DMS79 (cell line): Measurements from ENCODE around the gene LLGL2.
"Not testable (repeated sequence)": the region's sequence is repeated elsewhere in the genome, so short reads cannot be mapped to it uniquely, and the experiment has no call there.

Source experiments
- DNase-seq: peaks from one replicate; lab custom pipeline; 2025; lab: John Stamatoyannopoulos, UW

The LLGL2 gene

GRCh38 chr17:75507733-75508719 lies 17.5 kb upstream of the LLGL2 start:
- no peak for DNase-seq

DNA sequence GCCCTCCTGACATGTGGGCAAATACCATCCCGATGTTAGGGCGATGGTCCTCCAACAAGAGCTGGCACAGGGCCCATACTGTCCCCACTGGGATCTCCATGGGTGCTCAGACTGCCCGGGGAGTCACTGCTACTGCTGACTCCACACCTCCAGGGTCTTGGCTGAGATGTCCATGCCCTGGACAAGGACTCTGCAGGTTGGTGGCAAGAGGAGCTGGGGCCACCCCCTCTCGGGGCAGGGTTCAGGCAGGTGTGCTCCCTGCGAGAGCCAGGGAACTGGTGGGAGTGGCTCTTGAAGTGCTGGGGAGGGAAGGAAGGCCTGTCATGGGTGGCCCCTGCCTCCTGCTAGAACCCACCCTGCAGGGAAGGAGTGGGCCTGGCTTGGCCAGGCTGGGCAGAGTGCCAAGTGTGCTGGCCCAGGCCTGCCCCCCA lies 16.6 kb upstream of the LLGL2 start:
- no peak for DNase-seq

DNA sequence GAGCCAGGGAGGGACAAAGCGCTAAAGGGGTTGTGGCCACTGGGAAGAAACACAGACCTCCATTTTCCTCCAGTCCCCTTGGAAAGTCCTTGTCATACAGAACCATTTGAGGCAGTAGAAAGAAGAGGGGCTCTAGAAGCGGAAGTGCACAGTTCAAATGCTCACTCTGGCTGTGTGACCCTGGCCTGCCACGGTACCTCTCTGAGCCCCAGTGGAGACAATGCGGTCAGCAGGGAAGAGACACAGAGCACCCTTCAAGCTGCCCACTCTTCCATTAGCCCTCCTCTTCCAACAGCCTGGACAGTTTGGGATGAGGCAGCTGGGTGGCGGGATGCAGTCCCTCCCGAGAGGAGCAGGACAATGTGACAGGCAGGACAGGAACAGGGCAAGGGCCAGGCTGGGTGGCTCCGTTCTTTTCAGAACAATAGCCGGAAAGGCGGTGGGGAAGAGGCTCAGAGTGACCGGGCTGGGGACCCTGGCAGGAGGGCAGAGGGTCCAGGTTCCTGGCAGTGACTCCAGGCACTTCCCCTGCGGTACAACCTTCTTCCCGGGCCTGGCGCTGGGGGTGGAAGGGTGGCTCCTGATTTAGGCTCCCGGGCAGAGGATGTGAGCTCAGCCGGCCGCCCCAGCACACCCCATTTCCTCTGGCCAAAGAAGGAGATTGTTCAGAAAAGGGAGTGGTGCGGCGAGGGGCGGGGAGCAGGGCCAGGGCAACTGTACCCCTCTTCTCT lies 15.8 kb upstream of the LLGL2 start:
- no peak for DNase-seq

- no peak for DNase-seq
Measured at GRCh38 chr17:75511270-75511609, 14.3 kb upstream of the LLGL2 start.

- no peak for DNase-seq
Measured at GRCh38 chr17:75511610-75512575, 13.6 kb upstream of the LLGL2 start.

DNA sequence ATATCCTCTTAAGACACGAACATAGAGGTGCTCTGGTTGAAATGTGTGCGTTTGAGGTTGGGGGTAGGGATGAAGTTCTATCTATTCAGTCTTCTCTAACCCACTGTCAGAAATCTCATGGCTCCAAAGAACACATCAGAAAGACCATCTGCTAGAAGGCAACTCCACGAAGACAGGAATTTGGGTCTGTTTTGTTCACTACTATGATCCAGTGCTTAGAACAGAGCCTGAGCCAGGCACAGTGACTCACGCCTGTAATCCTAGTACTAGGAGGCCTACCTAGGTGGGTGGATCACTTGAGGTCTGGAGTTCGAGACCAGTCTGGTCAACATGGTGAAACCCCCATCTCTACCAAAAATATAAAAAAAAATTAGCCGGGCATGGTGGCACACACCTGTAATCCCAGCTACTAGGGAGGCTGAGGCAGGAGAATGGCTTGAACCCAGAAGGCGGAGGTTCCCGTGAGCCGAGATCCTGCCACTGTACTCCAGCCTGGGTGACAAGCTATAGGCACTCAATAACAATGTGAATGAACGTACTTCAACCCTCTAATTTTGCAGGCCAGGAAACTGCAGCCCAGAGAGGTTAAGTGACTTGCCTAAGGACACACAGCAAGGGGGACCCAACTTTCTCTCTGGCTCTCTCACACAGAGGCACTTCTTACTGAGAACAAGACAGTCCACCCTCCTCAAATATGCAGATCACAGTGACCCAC lies 12.4 kb upstream of the LLGL2 start:
- DNase-seq: no peak

- no peak for DNase-seq
Measured at GRCh38 chr17:75513641-75514000, 11.9 kb upstream of the LLGL2 start.

GRCh38 chr17:75514299-75514918 lies 11.1 kb upstream of the LLGL2 start:
- DNase-seq: no peak

GRCh38 chr17:75514919-75515495 lies 10.5 kb upstream of the LLGL2 start:
- no peak for DNase-seq

DNA sequence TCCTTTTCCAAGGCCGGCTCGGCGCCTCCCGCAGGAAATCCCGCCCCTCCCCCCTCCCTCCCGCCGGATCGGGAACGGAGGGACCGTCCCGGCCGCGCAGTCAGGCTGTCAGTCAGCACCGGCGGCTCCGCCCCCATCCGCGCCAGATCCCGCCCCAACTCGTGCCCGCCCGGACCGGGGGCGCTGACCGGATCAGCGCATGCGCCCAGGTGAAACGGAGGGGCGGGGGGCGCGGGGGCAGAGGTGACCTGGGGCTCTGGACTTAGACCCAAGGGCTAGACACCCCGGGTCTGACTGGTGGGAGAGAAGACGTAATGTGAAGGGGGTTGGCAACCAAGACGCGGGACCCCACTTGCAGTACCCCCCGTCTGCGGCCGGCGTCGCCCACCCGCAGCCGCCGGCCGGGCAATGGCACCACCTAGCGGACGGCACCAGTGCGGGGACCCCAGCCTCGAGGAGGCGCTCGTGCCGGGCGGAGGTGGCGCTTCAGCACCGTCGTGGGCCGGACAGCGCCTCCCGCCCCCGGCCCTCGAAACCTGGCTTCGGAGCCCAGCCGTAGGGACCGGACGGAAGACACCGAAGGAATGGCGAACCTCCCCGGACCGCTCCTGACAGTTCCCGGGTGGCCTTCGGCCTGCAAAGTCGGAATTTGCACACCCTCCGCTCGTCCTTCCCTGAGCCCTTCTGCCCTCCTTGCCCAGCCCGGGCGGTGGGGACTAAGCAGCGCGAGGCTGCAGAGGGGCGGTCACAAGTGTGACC lies 9.8 kb upstream of the LLGL2 start, which contains the start of gene CASKIN2:
TSS of gene CASKIN2 (minus strand) at position 42 of the 759 bp plus-strand sequence. CDS start 1,733 bp downstream, outside the sequence.
- DNase-seq: peak; percentile 36

DNA sequence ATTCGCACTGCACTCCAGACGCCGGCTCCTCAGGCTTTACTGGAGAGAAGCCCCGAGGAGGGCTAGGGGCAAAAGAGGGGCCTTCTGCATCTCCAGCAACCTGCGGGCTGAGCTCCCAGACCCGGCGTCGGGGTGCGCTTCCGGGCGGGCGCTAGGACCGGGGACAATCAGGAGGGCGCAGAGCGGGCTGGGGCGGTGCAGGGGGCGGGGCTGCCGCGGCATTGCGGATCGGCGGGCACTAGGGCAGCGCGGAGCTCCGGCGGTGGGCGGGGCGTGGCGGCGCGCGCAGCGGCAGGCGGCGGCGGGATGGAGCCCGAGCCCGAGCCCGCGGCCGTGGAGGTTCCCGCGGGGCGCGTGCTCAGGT lies 9.3 kb upstream of the LLGL2 start, which contains the start of gene TSEN54:
TSS of gene TSEN54 (plus strand) at position 274 of the 364 bp plus-strand sequence. CDS start at position 307, 33 bp downstream.
- peak; percentile 49 for DNase-seq

- DNase-seq: no peak
Measured at GRCh38 chr17:75516619-75517296, 8.7 kb upstream of the LLGL2 start.

DNA sequence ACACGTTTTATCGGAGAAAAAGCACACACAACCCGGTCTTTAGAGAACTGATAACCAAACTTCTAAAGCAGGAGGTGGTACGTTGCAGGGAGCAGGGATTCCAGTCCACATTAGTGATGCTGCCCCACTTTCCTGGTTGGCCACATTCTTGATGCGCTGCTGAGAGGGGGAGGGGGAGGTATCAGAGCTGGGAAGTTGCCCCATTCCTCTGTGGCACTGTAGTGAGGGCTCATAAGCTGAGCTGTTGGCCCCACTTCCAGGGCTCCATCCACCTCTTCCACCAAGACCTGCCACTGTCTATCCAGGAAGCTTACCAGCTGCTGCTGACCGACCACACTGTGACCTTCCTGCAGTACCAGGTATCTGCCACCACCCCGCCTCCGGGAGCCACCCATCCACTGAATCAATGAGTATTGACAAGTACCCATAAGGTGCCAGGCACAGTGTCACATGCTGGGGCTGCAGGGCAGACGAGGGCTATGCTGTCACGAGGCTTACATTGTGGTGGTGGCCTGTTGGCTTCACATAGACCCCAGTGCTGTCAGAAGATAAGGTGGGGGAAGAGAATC lies 8.1 kb upstream of the LLGL2 start:
- no peak for DNase-seq

DNA sequence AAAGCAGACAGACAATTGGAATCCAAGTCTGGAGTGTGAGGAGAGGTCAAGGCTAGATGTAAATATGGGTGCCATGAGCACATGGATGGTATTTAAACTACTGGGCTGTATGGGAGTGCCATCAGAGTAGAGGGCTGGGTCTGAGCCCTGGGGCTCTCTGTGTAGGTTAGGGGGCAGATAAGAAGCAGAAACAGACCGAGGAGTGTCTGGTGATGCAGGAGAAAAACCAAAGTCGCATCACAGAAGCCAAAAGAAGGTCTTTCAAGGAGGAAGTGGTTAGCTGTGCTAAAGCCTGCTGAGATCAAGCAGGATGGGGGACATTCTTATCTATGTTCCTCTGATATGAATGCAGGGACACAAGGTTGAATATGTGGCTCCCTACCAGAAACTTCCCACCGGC lies 7.3 kb upstream of the LLGL2 start:
- DNase-seq: no peak

DNA sequence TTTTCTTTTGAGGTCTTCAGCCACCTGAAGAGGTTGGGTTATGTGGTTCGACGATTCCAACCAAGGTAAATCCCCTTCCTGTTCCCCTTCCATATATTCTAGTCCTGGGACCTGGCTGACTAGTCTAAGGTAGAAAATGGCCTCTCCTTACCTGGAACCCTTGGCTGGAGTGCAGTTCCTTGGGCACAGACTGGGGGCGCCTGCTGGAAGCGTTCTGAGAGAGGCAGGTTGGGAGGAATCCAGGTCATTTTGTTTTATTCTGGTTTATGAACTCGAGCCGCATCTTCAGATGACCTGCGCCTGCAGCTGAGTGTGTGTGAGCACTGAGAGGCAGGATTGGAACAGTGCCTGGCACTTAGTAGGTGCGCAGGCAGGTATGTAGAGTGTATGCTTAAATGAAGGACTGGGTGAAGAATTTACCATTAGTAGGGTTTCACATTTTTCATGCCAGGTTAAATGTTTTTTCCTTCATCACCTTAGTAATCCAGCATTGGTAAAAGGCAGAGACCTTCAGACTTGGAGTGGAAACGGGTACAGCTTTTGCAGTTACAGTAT lies 6.4 kb upstream of the LLGL2 start:
- no peak for DNase-seq

GRCh38 chr17:75520413-75520812 lies 5.1 kb upstream of the LLGL2 start:
- DNase-seq: not testable (repeated sequence)

DNA sequence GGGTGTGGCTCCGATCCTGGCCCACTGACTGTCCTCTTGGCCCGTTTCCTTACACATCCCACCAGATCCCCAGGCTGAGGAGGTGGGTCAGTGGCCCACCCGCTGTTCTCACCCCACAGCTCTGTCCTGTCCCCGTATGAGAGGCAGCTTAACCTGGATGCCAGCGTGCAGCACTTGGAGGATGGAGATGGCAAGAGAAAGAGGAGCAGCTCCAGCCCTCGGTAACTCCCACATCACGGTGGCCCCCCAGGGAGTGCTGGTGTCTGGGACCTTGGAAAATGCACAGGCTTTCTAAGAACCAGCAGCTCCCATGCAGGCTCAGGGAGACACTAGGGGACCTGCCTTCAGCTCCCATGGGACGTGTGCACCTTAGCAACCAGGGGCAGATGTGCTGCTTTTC lies 4.2 kb upstream of the LLGL2 start:
- DNase-seq: no peak
